ENCODE data around the gene ATP5F1D. TPM values are rescaled to one million over a fixed set of nuclear protein-coding genes. Genes with fewer than 3 reads are reported as not detected.
A peak's percentile ranks its signal among the peaks of the same experiment; 100 is the strongest.

The ATP5F1D gene
- total RNA-seq, 1 donor from 2014 or later, result 172 TPM

- ATAC-seq (ENCODE audit: low read depth), result no peak
- Mint-ChIP-seq H3K9me3 (no peaks in the 10 kb centered on the region), H3K36me3 (ENCODE audit: low read depth) (peaks cover 48% of the 10 kb centered on the region), H3K27ac (peak overlapping the region; percentile 80), H3K4me1 (peaks cover 67% of the 10 kb centered on the region), H3K4me3 (peak overlapping the region; percentile 86), H3K27me3 (no peaks in the 10 kb centered on the region)
- ChIA-PET CTCF (interaction anchor here (2.9 kb wide), 1 partner anchor 27 kb away, joined by 14 read pairs; no protein-coding TSS in a partner anchor), POLR2A (interaction anchor here (0.5 to 4.0 kb wide), 8 partner anchors 10 to 397 kb away, joined by 3 to 33 read pairs (median 4); partner anchors contain the start of gene ATP5F1D)
- TF ChIP-seq, protein P1, sequence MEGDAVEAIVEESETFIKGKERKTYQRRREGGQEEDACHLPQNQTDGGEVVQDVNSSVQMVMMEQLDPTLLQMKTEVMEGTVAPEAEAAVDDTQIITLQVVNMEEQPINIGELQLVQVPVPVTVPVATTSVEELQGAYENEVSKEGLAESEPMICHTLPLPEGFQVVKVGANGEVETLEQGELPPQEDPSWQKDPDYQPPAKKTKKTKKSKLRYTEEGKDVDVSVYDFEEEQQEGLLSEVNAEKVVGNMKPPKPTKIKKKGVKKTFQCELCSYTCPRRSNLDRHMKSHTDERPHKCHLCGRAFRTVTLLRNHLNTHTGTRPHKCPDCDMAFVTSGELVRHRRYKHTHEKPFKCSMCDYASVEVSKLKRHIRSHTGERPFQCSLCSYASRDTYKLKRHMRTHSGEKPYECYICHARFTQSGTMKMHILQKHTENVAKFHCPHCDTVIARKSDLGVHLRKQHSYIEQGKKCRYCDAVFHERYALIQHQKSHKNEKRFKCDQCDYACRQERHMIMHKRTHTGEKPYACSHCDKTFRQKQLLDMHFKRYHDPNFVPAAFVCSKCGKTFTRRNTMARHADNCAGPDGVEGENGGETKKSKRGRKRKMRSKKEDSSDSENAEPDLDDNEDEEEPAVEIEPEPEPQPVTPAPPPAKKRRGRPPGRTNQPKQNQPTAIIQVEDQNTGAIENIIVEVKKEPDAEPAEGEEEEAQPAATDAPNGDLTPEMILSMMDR (IDR thresholded peaks at IDR 0.05), result no peak
- intact Hi-C loops (cut with micrococcal nuclease), result no loop called here
- DNase-seq, result no peak
Observed at GRCh38 chr19:1271528-1272422, 30.2 kb downstream of the ATP5F1D start.

DNA sequence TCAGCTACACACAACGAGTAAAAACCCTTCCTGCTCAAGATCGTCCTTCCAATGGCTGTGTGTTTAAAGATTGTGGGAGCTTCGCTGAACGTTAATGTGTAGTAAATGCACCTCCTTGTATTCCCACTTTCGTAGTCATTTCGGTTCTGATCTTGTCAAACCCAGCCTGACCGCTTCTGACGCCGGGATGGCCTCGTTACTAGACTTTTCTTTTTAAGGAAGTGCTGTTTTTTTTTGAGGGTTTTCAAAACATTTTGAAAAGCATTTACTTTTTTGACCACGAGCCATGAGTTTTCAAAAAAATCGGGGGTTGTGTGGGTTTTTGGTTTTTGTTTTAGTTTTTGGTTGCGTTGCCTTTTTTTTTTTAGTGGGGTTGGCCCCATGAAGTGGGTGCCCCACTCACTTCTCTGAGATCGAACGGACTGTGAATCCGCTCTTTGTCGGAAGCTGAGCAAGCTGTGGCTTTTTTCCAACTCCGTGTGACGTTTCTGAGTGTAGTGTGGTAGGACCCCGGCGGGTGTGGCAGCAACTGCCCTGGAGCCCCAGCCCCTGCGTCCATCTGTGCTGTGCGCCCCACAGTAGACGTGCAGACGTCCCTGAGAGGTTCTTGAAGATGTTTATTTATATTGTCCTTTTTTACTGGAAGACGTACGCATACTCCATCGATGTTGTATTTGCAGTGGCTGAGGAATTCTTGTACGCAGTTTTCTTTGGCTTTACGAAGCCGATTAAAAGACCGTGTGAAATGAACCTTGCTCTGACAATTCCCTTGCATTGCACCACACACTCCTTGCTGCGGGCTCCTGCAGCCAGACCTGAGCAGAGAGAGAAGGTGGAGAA is 31.1 kb downstream of the ATP5F1D start:
- DNase-seq (no peak), ATAC-seq (ENCODE audit: low read depth) (no peak)
- no peaks in the 10 kb centered on the region for H3K9me3 Mint-ChIP-seq
- ChIA-PET CTCF (interaction anchor here (2.9 kb wide), 1 partner anchor 28 kb away, joined by 14 read pairs; no protein-coding TSS in a partner anchor), POLR2A (interaction anchor here (0.5 to 4.0 kb wide), 13 partner anchors 8 to 780 kb away, joined by 3 to 33 read pairs (median 3); partner anchors contain the start of gene ATP5F1D)
- H3K4me1 Mint-ChIP-seq, result peaks cover 65% of the 10 kb centered on the region
- no peaks in the 10 kb centered on the region for H3K27me3 Mint-ChIP-seq
- intact Hi-C loops (cut with micrococcal nuclease), result no loop called here
- peaks cover 53% of the 10 kb centered on the region for H3K36me3 Mint-ChIP-seq (ENCODE audit: low read depth)
- H3K4me3 Mint-ChIP-seq, result no peak overlapping the region
- peak overlapping the region; percentile 41 for H3K27ac Mint-ChIP-seq
- TF ChIP-seq, protein P1 (IDR thresholded peaks at IDR 0.05), result no peak

GRCh38 chr19:1273263-1274041 is 31.9 kb downstream of the ATP5F1D start:
- ChIA-PET CTCF (interaction anchor here (2.9 kb wide), 1 partner anchor 29 kb away, joined by 14 read pairs; no protein-coding TSS in a partner anchor), POLR2A (interaction anchor here (0.6 to 4.0 kb wide), 12 partner anchors 8 to 780 kb away, joined by 3 to 33 read pairs (median 6); no protein-coding TSS in a partner anchor)
- H3K36me3 Mint-ChIP-seq (ENCODE audit: low read depth), result peaks cover 59% of the 10 kb centered on the region
- ATAC-seq (ENCODE audit: low read depth), result no peak
- peak overlapping the region; percentile 44 for H3K4me3 Mint-ChIP-seq
- no peaks in the 10 kb centered on the region for H3K27me3 Mint-ChIP-seq
- intact Hi-C loops (cut with micrococcal nuclease), result no loop called here
- TF ChIP-seq, protein P1 (IDR thresholded peaks at IDR 0.05), result no peak
- DNase-seq, result no peak
- H3K27ac Mint-ChIP-seq, result peak overlapping the region; percentile 63
- H3K9me3 Mint-ChIP-seq, result no peaks in the 10 kb centered on the region
- H3K4me1 Mint-ChIP-seq, result peaks cover 57% of the 10 kb centered on the region

DNA sequence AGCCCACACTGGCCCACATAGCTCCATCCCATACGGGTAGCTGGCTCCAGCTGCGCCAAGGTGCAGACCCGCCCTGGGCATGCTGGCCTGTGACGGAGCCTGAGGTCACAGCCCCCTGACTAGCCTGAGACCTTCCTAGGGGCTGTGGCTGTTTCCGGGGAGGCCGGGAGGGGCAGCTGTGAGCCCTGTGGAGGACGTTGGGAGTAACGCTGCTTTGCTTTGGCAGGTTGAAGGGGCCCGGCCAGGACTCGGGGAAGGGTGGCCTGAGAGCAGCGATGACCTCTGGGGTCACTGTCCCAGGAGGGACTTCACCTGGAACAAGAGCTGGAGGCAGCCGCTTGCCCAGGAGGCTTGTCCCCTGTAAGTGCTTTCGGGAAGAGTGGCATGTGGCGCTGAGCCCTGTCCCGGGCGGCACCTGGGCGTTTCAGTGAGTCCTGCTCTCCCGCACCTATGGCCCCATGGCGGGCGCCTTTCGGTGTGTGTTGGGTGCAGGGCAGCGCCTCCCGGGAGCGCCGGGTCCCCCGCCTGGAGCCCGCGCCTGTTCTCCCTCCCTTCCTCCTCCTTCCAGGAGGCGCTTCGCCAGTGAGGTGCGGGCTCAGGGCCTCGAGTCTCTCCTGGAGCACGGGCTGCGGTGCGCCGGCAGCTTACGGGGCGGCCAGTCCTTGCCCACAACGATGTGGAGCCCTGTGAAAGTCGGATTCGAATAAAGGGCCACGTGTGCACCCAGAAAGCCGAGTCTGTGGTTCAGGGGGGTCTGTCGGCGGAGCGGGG is 32.7 kb downstream of the ATP5F1D start:
- H3K4me3 Mint-ChIP-seq, result peak overlapping the region; percentile 35
- TF ChIP-seq, protein P1 (IDR thresholded peaks at IDR 0.05), result no peak
- peaks cover 62% of the 10 kb centered on the region for H3K36me3 Mint-ChIP-seq (ENCODE audit: low read depth)
- peaks cover 50% of the 10 kb centered on the region for H3K4me1 Mint-ChIP-seq
- no peaks in the 10 kb centered on the region for H3K9me3 Mint-ChIP-seq
- no peak for DNase-seq
- CTCF ChIA-PET, result interaction anchor here (2.9 kb wide), 1 partner anchor 30 kb away, joined by 14 read pairs; no protein-coding TSS in a partner anchor
- H3K27ac Mint-ChIP-seq, result peak overlapping the region; percentile 63
- no peaks in the 10 kb centered on the region for H3K27me3 Mint-ChIP-seq
- ATAC-seq (ENCODE audit: low read depth), result no peak
- intact Hi-C loops (cut with micrococcal nuclease), result no loop called here
- POLR2A ChIA-PET, result interaction anchor here (0.6 to 4.0 kb wide), 6 partner anchors 9 to 197 kb away, joined by 4 to 33 read pairs (median 9); no protein-coding TSS in a partner anchor
